CD4-positive, alpha-beta T cell (primary cell): ENCODE data around the gene FMN1. TPM values are rescaled to one million over a fixed set of nuclear protein-coding genes. Genes with fewer than 3 reads are reported as not detected.
"Not testable (repeated sequence)": the region's sequence is repeated elsewhere in the genome, so short reads cannot be mapped to it uniquely, and the experiment has no call there.

Experiments used
- ATAC-seq: fragments of 200-7000 bp; cut with Tn5 transposase; one replicate; pipeline ENCODE4 v1.10.0; 2022; ENCODE audit warnings: mild to moderate bottlenecking; ENCODE audit not compliant: poor library complexity
- CTCF ChIA-PET: fragments of 350-600 bp; sonication (Branson Sonifier 250); formaldehyde crosslinking; loops from one replicate; lab custom pipeline; 2021; ENCODE audit warnings: antibody characterized with exemption, inconsistent platforms; lab: Charles Lee
- POLR2A ChIA-PET: fragments of 350-600 bp; sonication (Branson Sonifier 250); formaldehyde crosslinking; loops from one replicate; lab custom pipeline; 2021; ENCODE audit warnings: antibody characterized with exemption, inconsistent platforms; lab: Charles Lee
- DNase-seq, 14 experiments: peaks; one replicate each; pipeline ENCODE4 v3.0.0-alpha.2; 2013 to 2020; ENCODE audit warnings: mixed read lengths in 2 of 14
- H3K27ac ChIP-seq, 2 donors: one replicate each; pipeline versions ENCODE4 v1.5.1 to v1.7.0; 2013; ENCODE audit warnings: low read length in 2 of 2, low read depth in 1 of 2, mild to moderate bottlenecking in 1 of 2
- H3K27me3 ChIP-seq, 2 experiments: 1 replicate in 1 of 2; 2 replicates in 1 of 2; pipeline versions ENCODE4 v1.6.1 to v1.7.0; 2013; ENCODE audit warnings: low read length in 2 of 2, control low read depth in 1 of 2, mild to moderate bottlenecking in 1 of 2, moderate library complexity in 1 of 2; ENCODE audit not compliant: insufficient read depth in 2 of 2, control insufficient read depth in 1 of 2
- H3K36me3 ChIP-seq: one replicate; pipeline ENCODE4 v1.6.1; 2013; ENCODE audit warnings: low read length, control low read depth; ENCODE audit not compliant: insufficient read depth
- H3K4me1 ChIP-seq: one replicate; pipeline ENCODE4 v1.6.1; 2013; ENCODE audit warnings: low read length, control low read depth; ENCODE audit not compliant: insufficient read depth
- H3K4me3 ChIP-seq: one replicate; pipeline ENCODE4 v1.5.1; 2013; ENCODE audit warnings: mild to moderate bottlenecking, low read length, moderate library complexity
- H3K9me3 ChIP-seq, 2 experiments: 1 replicate in 1 of 2; 2 replicates in 1 of 2; pipeline versions ENCODE4 v1.6.1 to v1.7.0; 2013; ENCODE audit warnings: low read length in 2 of 2, mild to moderate bottlenecking in 2 of 2, control low read depth in 1 of 2, moderate library complexity in 1 of 2; ENCODE audit not compliant: control insufficient read depth in 1 of 2, insufficient read depth in 1 of 2
- H3K27ac Mint-ChIP-seq: one replicate; pipeline ENCODE4 v1.8.0; 2020; ENCODE audit warnings: mixed read lengths
- H3K27me3 Mint-ChIP-seq: one replicate; pipeline ENCODE4 v1.8.0; 2021; ENCODE audit warnings: mixed read lengths
- H3K36me3 Mint-ChIP-seq: one replicate; pipeline ENCODE4 v1.8.0; 2021; ENCODE audit warnings: low read depth, mixed read lengths
- H3K4me1 Mint-ChIP-seq: one replicate; pipeline ENCODE4 v1.8.0; 2021; ENCODE audit warnings: low read depth, mixed read lengths
- H3K4me3 Mint-ChIP-seq: one replicate; pipeline ENCODE4 v1.8.0; 2020; ENCODE audit warnings: mild to moderate bottlenecking, mixed read lengths
- H3K9me3 Mint-ChIP-seq: one replicate; pipeline ENCODE4 v1.8.0; 2020; ENCODE audit warnings: mixed read lengths
- CTCF ChIP-seq: fragments of 200-600 bp; IDR thresholded peaks from one replicate; pipeline ENCODE4 v1.8.0; 2022; ENCODE audit warnings: antibody characterized with exemption, mild to moderate bottlenecking
- intact Hi-C, 2 experiments: fragments of 100-400 bp; cut with DNase I in 1 of 2; cut with micrococcal nuclease in 1 of 2; formaldehyde crosslinking; loops; one replicate each; pipeline versions ENCODE4 v1.15.1 to v1.9.0; 2023 to 2025; cut with DNase I, micrococcal nuclease
- total RNA-seq, 174 experiments: library from RNA in 2 of 174; stranded (reverse) in 2 of 174; gene quantifications; one replicate each; pipeline ENCODE4 v1.2.3 and lab custom pipeline; 2021 to 2026

The FMN1 gene
- total RNA-seq, 2 experiments from 2014 or later, result 0.39 to 0.55 TPM

DNA sequence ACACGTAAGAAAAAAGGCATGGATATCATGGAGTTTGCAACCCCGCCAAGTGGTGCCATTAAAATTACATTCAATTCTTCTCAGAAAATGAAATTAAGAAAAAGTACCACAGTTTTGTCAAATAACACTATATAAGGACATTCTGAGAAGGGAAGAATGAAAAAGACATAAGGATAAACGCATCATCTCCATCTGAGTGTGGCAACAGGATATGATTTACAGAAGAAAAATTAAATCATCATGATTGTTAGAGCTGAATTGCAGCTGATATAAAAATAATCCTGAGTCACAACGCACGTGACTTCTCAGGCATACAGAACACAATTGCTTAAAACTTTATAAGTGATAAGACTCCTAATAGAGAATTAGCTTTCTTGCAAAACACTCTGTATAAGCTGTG lies 342.9 kb downstream of the FMN1 start:
- Histone ChIP-seq H3K27me3 (no peaks in the 10 kb centered on the region), H3K36me3 (no peaks in the 10 kb centered on the region), H3K4me3 (no peak overlapping the region), H3K4me1 (no peaks in the 10 kb centered on the region), H3K9me3 (no peaks in the 10 kb centered on the region), H3K27ac (no peak overlapping the region)
- intact Hi-C loops, result no loop called here
- ATAC-seq, result no peak
- Mint-ChIP-seq H3K9me3 (no peaks in the 10 kb centered on the region), H3K4me3 (no peak overlapping the region), H3K4me1 (no peaks in the 10 kb centered on the region), H3K36me3 (no peaks in the 10 kb centered on the region), H3K27ac (no peak overlapping the region), H3K27me3 (no peaks in the 10 kb centered on the region)
- ChIA-PET CTCF (no interaction called here), POLR2A (no interaction called here)
- no peak for TF ChIP-seq CTCF
- no peak for DNase-seq

- no peak for ATAC-seq
- Mint-ChIP-seq H3K36me3 (no peaks in the 10 kb centered on the region), H3K27ac (no peak overlapping the region), H3K4me1 (no peaks in the 10 kb centered on the region), H3K9me3 (no peaks in the 10 kb centered on the region), H3K4me3 (no peak overlapping the region), H3K27me3 (no peaks in the 10 kb centered on the region)
- ChIA-PET POLR2A (no interaction called here), CTCF (no interaction called here)
- no peak overlapping the region for H3K27ac ChIP-seq
- H3K4me1 ChIP-seq, result no peaks in the 10 kb centered on the region
- no peaks in the 10 kb centered on the region for H3K9me3 ChIP-seq
- H3K36me3 ChIP-seq, result no peaks in the 10 kb centered on the region
- H3K27me3 ChIP-seq, result no peaks in the 10 kb centered on the region
- intact Hi-C loops, result no loop called here
- TF ChIP-seq CTCF, result no peak
- no peak for DNase-seq
- H3K4me3 ChIP-seq, result no peak overlapping the region
Measured at GRCh38 chr15:32849769-32850668, 344.5 kb downstream of the FMN1 start.

DNA sequence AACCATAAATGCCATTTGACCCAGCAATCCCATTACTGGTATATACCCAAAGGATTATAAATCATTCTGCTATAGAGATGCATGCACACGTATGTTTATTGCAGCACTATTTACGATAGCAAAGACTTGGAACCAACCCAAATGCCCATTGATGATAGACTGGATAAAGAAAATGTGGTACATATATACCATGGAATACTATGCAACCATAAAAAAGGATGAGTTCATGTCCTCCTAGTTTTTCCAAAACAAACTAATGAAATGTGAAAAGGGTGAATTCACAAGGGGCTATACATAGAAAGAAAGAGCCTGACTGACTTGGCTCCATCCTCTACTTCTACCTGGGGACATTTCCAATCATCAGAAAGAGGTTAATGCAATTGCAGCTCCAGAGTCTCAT lies 347.8 kb downstream of the FMN1 start:
- DNase-seq, ATAC-seq, H3K27me3 ChIP-seq, POLR2A ChIA-PET, H3K4me3 ChIP-seq, H3K27ac ChIP-seq, H3K27ac Mint-ChIP-seq, H3K4me1 ChIP-seq, H3K36me3 ChIP-seq, H3K27me3 Mint-ChIP-seq, H3K4me3 Mint-ChIP-seq, H3K9me3 ChIP-seq, H3K4me1 Mint-ChIP-seq, CTCF ChIA-PET, H3K36me3 Mint-ChIP-seq, intact Hi-C loops, H3K9me3 Mint-ChIP-seq: not testable (repeated sequence)
